ENCODE results near the gene CCDC136. TPM values are rescaled to one million over a fixed set of nuclear protein-coding genes. Genes with fewer than 3 reads are reported as not detected.

Gene CCDC136
- total RNA-seq, 1 donor from 2014 or later, result 0.26 TPM

- DNase-seq (ENCODE audit: low read depth) (no peak), FAIRE-seq (no peak)
- TF ChIP-seq, protein P1, sequence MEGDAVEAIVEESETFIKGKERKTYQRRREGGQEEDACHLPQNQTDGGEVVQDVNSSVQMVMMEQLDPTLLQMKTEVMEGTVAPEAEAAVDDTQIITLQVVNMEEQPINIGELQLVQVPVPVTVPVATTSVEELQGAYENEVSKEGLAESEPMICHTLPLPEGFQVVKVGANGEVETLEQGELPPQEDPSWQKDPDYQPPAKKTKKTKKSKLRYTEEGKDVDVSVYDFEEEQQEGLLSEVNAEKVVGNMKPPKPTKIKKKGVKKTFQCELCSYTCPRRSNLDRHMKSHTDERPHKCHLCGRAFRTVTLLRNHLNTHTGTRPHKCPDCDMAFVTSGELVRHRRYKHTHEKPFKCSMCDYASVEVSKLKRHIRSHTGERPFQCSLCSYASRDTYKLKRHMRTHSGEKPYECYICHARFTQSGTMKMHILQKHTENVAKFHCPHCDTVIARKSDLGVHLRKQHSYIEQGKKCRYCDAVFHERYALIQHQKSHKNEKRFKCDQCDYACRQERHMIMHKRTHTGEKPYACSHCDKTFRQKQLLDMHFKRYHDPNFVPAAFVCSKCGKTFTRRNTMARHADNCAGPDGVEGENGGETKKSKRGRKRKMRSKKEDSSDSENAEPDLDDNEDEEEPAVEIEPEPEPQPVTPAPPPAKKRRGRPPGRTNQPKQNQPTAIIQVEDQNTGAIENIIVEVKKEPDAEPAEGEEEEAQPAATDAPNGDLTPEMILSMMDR (IDR thresholded peaks at IDR 0.05; ENCODE audit: insufficient read depth, low read length, severe bottlenecking), result no peak
- no peaks in the 10 kb centered on the region for H3K27me3 ChIP-seq (ENCODE audit: control insufficient read depth, insufficient read depth, low read length)
- no peak overlapping the region for H3K4me3 ChIP-seq (ENCODE audit: low read depth, low read length)
- no peaks in the 10 kb centered on the region for H3K36me3 ChIP-seq (ENCODE audit: control insufficient read depth, insufficient read depth, low read length)
Measured at GRCh38 chr7:128847721-128848211, 56.0 kb downstream of the CCDC136 start.

DNA sequence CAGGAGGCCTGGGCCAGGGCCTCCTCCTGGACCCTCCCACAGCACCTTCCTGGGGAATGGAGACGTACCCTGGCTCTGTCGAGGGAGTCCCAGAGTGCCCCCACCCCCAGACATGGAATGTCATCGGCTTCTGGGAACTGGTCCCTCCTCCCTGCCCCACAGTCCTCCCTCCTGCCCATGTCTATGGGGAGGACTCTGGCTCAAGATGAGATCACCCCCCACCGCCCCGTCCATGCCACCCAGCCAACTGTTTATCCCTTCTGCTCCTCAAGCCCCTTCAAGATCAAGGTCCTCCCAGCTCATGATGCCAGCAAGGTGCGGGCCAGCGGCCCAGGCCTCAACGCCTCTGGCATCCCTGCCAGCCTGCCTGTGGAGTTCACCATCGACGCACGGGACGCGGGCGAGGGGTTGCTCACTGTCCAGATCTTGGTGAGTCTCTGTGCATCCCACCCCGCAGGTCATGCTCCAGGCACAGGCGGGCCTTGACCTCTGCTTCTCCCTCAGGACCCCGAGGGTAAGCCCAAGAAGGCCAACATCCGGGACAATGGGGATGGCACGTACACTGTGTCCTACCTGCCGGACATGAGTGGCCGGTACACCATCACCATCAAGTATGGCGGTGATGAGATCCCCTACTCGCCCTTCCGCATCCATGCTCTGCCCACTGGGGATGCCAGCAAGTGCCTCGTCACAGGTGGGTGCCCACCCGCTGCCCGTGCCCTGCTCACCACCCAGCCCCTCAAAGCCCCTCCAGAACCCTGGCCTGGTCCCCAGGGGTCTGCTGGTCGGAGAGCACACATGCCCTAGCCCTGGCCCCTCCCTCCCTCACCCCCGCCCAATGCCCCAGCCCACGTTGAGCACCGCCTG is 56.8 kb downstream of the CCDC136 start:
- FAIRE-seq, result peak; percentile 7

GRCh38 chr7:128849156-128849515 is 57.4 kb downstream of the CCDC136 start:
- no peaks in the 10 kb centered on the region for H3K36me3 ChIP-seq (ENCODE audit: control insufficient read depth, insufficient read depth, low read length)
- DNase-seq (ENCODE audit: low read depth) (no peak), FAIRE-seq (no peak)
- H3K27me3 ChIP-seq (ENCODE audit: control insufficient read depth, insufficient read depth, low read length), result no peaks in the 10 kb centered on the region
- H3K4me3 ChIP-seq (ENCODE audit: low read depth, low read length), result no peak overlapping the region
- TF ChIP-seq, protein P1 (IDR thresholded peaks at IDR 0.05; ENCODE audit: insufficient read depth, low read length, severe bottlenecking), result no peak

More for the DNA sequence above, 56.8 kb downstream of the CCDC136 start:
- no peaks in the 10 kb centered on the region for H3K36me3 ChIP-seq (ENCODE audit: control insufficient read depth, insufficient read depth, low read length)
- TF ChIP-seq, protein P1 (IDR thresholded peaks at IDR 0.05; ENCODE audit: insufficient read depth, low read length, severe bottlenecking), result no peak
- no peak overlapping the region for H3K4me3 ChIP-seq (ENCODE audit: low read depth, low read length)
- H3K27me3 ChIP-seq (ENCODE audit: control insufficient read depth, insufficient read depth, low read length), result no peaks in the 10 kb centered on the region
- no peak for DNase-seq (ENCODE audit: low read depth)

DNA sequence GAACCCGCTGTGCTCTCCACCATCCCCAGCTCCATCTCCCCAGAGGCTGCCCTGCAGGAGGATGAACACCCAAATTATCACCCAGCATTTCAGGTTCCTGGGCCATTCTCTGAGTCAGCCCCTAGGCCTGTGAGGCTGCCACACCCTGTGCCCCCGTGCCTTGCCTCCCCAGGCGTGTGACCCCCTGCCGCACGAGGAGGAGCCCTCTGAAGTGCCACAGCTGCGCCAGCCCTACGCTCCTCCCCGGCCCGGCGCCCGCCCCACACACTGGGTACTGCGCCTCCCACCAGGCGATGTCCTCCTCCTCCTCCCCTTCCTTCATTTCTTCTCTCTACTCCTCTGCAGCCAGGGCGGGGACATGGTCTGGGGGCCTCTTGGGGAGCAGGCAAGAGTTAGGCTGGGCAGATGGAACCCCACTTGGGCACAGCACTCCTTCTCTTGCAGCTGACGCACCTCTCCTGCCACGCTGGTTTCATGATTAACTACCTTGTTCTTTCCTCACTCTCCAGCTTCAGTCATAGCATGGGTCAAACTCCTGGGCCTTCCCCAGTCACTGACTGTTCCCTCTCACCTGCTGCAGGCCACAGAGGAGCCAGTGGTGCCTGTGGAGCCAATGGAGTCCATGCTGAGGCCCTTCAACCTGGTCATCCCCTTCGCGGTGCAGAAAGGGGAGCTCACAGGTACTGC is 58.2 kb downstream of the CCDC136 start:
- Histone ChIP-seq H3K4me3 (ENCODE audit: low read depth, low read length) (no peak overlapping the region), H3K27me3 (ENCODE audit: control insufficient read depth, insufficient read depth, low read length) (no peaks in the 10 kb centered on the region), H3K36me3 (ENCODE audit: control insufficient read depth, insufficient read depth, low read length) (no peaks in the 10 kb centered on the region)
- no peak for DNase-seq (ENCODE audit: low read depth)
- TF ChIP-seq, protein P1 (IDR thresholded peaks at IDR 0.05; ENCODE audit: insufficient read depth, low read length, severe bottlenecking), result no peak
- no peak for FAIRE-seq

DNA sequence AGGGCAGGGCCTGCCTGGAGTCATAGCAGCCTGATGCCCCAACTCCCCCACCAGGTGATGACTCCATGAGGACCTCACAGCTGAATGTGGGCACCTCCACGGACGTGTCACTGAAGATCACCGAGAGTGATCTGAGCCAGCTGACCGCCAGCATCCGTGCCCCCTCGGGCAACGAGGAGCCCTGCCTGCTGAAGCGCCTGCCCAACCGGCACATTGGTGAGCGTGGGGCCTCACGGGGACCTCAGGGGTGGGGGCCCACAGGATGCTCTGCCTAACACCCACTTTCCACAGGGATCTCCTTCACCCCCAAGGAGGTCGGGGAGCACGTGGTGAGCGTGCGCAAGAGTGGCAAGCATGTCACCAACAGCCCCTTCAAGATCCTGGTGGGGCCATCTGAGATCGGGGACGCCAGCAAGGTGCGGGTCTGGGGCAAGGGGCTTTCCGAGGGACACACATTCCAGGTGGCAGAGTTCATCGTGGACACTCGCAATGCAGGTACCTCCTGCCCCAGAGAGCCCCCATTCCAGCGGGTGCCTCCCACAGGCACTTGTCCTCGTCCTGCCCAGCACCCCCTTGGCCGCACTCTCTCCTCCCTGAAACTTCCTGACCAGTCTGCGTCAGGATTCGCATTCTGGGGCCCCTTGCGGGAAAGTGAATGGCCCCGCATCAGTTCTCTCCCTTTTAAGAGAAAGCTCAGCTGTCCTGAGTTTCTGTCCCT is 60.9 kb downstream of the CCDC136 start:
- Histone ChIP-seq H3K27me3 (ENCODE audit: control insufficient read depth, insufficient read depth, low read length) (no peaks in the 10 kb centered on the region), H3K36me3 (ENCODE audit: control insufficient read depth, insufficient read depth, low read length) (no peaks in the 10 kb centered on the region), H3K4me3 (ENCODE audit: low read depth, low read length) (no peak overlapping the region)
- TF ChIP-seq, protein P1 (IDR thresholded peaks at IDR 0.05; ENCODE audit: insufficient read depth, low read length, severe bottlenecking), result no peak
- FAIRE-seq, result no peak
- DNase-seq (ENCODE audit: low read depth), result no peak
